Stimulated activated CD4-positive, alpha-beta T cell treated with anti-CD3 and anti-CD28 coated beads, Interleukin-4, amount 100 ng/mL, for 48 hours (primary cell): ENCODE results near the gene TPSB2.

Source experiments
- DNase-seq, 2 donors: peaks; one replicate each; pipeline ENCODE4 v3.0.0-alpha.2; 2020; ENCODE audit warnings: low read depth in 2 of 2

The TPSB2 gene

GRCh38 chr16:1220098-1220728, 9.8 kb downstream of the TPSB2 start:
- DNase-seq: no peak

GRCh38 chr16:1218930-1219611, 10.9 kb downstream of the TPSB2 start:
- DNase-seq: no peak

- DNase-seq: no peak
Observed at GRCh38 chr16:1218061-1218929, 11.7 kb downstream of the TPSB2 start.

GRCh38 chr16:1217526-1217925, 12.5 kb downstream of the TPSB2 start:
- no peak for DNase-seq

GRCh38 chr16:1216681-1217400, 13.1 kb downstream of the TPSB2 start:
- DNase-seq: no peak

- no peak for DNase-seq
Observed at GRCh38 chr16:1216296-1216619, 13.7 kb downstream of the TPSB2 start.

GRCh38 chr16:1215574-1216295, 14.2 kb downstream of the TPSB2 start:
- DNase-seq: no peak

GRCh38 chr16:1214719-1215118, 15.3 kb downstream of the TPSB2 start:
- DNase-seq: no peak

GRCh38 chr16:1213796-1214372, 16.1 kb downstream of the TPSB2 start:
- DNase-seq: no peak

- DNase-seq: no peak
Observed at GRCh38 chr16:1213231-1213630, 16.8 kb downstream of the TPSB2 start.

GRCh38 chr16:1212616-1213194, 17.3 kb downstream of the TPSB2 start:
- no peak for DNase-seq

GRCh38 chr16:1211451-1212268, 18.3 kb downstream of the TPSB2 start:
- DNase-seq: no peak

GRCh38 chr16:1210461-1210860, 19.5 kb downstream of the TPSB2 start:
- no peak for DNase-seq

- no peak for DNase-seq
Observed at GRCh38 chr16:1209081-1209480, 20.9 kb downstream of the TPSB2 start.

- DNase-seq: no peak
Observed at GRCh38 chr16:1208239-1208830, 21.6 kb downstream of the TPSB2 start.

GRCh38 chr16:1206786-1207185, 23.2 kb downstream of the TPSB2 start:
- no peak for DNase-seq

- no peak for DNase-seq
Observed at GRCh38 chr16:1206326-1206725, 23.7 kb downstream of the TPSB2 start.

- no peak for DNase-seq
Observed at GRCh38 chr16:1204933-1205332, 25.1 kb downstream of the TPSB2 start.

- no peak for DNase-seq
Observed at GRCh38 chr16:1202274-1202673, 27.7 kb downstream of the TPSB2 start.

GRCh38 chr16:1201444-1201843, 28.5 kb downstream of the TPSB2 start:
- no peak for DNase-seq
